T follicular helper cell (primary cell): Measurements from ENCODE around the gene PTPMT1.

ENCODE experiments used
- DNase-seq: peaks from one replicate; pipeline ENCODE4 v3.0.0-alpha.2; 2020; ENCODE audit warnings: low read depth

The PTPMT1 gene

DNA sequence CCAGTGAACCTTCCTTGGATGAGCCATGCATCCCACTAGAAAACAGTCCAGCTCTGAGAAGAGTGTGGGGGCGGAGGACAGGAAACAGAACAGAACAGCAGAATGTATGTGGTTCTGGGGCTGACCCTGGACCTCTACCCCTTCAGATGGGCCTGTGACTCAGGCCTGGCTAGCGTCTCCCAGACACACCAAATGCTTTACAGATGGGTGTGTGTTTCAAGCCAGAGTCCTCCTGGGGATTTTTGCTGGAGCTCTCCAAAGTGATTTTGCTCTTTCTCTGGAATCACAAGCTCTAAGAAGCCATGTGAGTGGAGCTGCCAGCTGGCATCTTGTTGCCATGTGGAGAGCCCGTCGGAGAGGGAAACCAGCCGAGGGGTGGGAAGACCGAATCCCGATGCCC, 42.0 kb downstream of the PTPMT1 start:
- no peak for DNase-seq

GRCh38 chr11:47609675-47610074, 44.3 kb downstream of the PTPMT1 start:
- DNase-seq = no peak

GRCh38 chr11:47611348-47611794, 46.0 kb downstream of the PTPMT1 start:
- no peak for DNase-seq

DNA sequence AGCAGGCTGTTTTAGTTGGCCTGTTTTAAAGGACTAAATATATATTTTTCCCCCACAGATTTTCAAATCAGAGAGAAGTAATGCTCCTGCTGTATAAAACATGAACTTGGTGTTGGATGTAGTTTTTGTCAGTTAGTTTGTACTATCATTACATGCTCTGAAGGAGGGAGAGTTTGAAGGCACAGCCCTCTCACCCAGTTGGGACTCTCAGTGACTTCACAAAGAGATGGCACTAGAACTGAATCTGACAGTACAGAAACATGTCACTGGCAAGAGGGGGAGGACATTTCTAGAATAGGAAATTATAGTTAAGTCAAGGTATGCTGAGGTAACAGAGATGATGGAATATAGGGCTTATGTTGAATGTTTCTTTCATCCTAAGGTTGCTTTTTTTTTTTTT, 49.9 kb downstream of the PTPMT1 start:
- no peak for DNase-seq

DNA sequence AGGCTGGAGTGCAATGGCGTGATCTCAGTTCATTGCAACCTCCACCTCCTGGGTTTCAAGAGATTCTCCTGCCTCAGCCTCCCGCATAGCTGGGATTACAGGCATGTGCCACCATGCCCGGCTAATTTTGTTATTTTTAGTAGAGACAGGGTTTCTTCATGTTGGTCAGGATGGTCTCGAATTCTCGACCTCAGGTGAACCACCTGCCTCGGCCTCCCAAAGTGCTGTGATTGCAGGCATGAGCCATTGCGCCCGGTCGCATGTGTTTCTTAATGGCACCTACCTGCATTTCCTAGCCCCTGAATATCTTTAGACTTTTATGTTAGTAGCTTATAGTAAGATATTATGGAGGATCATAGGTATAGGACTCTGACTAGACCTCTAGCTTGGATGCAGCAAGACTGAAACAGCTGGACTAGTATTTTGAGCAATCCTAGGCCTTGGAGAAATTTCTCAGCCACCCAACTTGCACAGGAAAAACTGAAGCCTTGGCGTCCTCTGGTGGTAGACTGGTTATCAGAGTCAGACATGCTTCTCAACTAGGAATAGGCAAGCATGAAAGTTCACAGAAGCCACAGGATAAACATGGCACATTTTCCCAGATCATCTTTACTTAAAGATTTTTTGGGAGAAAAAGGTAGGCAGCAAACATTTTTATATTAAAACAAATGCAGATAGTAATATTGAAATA, 51.5 kb downstream of the PTPMT1 start:
- DNase-seq = no peak

GRCh38 chr11:47617417-47617809, 52.0 kb downstream of the PTPMT1 start:
- DNase-seq = no peak

GRCh38 chr11:47620836-47621378, 55.5 kb downstream of the PTPMT1 start:
- no peak for DNase-seq
